Measurements from ENCODE around the gene PIK3CD.
A peak's percentile ranks its signal among the peaks of the same experiment; 100 is the strongest.

Gene PIK3CD

GRCh38 chr1:9717193-9718005 is 65.9 kb downstream of the PIK3CD start:
- DNase-seq: peak in 17 of 51 donors; percentile 3 to 51 (median 31)

GRCh38 chr1:9718006-9718680 is 66.6 kb downstream of the PIK3CD start:
- DNase-seq: no peak

- no peak for DNase-seq
These were observed 68.6 kb downstream of the PIK3CD start for GRCh38 chr1:9719978-9720722.

GRCh38 chr1:9720785-9721605 is 69.5 kb downstream of the PIK3CD start:
- DNase-seq: no peak

- peak in 15 of 51 donors; percentile 1 to 56 (median 16) for DNase-seq
These were observed 70.3 kb downstream of the PIK3CD start for GRCh38 chr1:9721606-9722377.

- no peak for DNase-seq
These were observed 70.8 kb downstream of the PIK3CD start for GRCh38 chr1:9722378-9722749.

- no peak for DNase-seq
These were observed 71.7 kb downstream of the PIK3CD start for GRCh38 chr1:9723068-9723805.

- DNase-seq: no peak
These were observed 72.4 kb downstream of the PIK3CD start for GRCh38 chr1:9723926-9724325.

- DNase-seq: peak in 10 of 51 donors; percentile 3 to 32 (median 20)
These were observed 73.4 kb downstream of the PIK3CD start for GRCh38 chr1:9724706-9725476.

- DNase-seq: no peak
These were observed 74.9 kb downstream of the PIK3CD start for GRCh38 chr1:9726406-9726805.

GRCh38 chr1:9726905-9727595 is 75.5 kb downstream of the PIK3CD start:
- peak in 1 of 51 donors; percentile 54 for DNase-seq

GRCh38 chr1:9728451-9729295 is 77.1 kb downstream of the PIK3CD start:
- DNase-seq: peak in 2 of 51 donors; percentile 33 to 48

- no peak for DNase-seq
These were observed 78.0 kb downstream of the PIK3CD start for GRCh38 chr1:9729523-9729922.

GRCh38 chr1:9730096-9730901 is 78.8 kb downstream of the PIK3CD start:
- peak in 20 of 51 donors; percentile 3 to 49 (median 25) for DNase-seq

- DNase-seq: no peak
These were observed 79.6 kb downstream of the PIK3CD start for GRCh38 chr1:9731051-9731537.

- DNase-seq: no peak
These were observed 80.0 kb downstream of the PIK3CD start for GRCh38 chr1:9731561-9731960.
